Measurements from ENCODE around the gene DEGS2.

Gene DEGS2

GRCh38 chr14:100193417-100194357 lies 34.2 kb upstream of the DEGS2 start (continued):
- TF ChIP-seq ZNF692 (tag by site-specific recombination; IDR thresholded peaks at IDR 0.05) (no peak), WT1 (tag by site-specific recombination; IDR thresholded peaks at IDR 0.05) (peak; percentile 8; the same call in 1 of the 2 replicates), ZNF423 (tag by site-specific recombination; IDR thresholded peaks at IDR 0.05) (no peak), ZIC2 (tag by site-specific recombination; IDR thresholded peaks at IDR 0.05) (peak; percentile 51), ZNF785 (tag by site-specific recombination; IDR thresholded peaks at IDR 0.05) (no peak), ZNF639 (tag by site-specific recombination; IDR thresholded peaks at IDR 0.05) (no peak), ZNF112 (tag by site-specific recombination; IDR thresholded peaks at IDR 0.05) (no peak), KLF17 (tag by site-specific recombination; IDR thresholded peaks at IDR 0.05) (no peak), ZNF549 (tag by site-specific recombination; IDR thresholded peaks at IDR 0.05) (no peak), ZNF571 (tag by site-specific recombination; IDR thresholded peaks at IDR 0.05) (no peak), ZNF791 (tag by site-specific recombination; IDR thresholded peaks at IDR 0.05) (no peak), EGR2 (tag by site-specific recombination; IDR thresholded peaks at IDR 0.05; ENCODE audit: low read depth) (no peak)

- ChIA-PET CTCF (interaction anchor here (0.5 to 3.1 kb wide), 36 partner anchors 9 to 494 kb away, joined by 3 to 32 read pairs (median 4); no protein-coding TSS in a partner anchor), POLR2A (interaction anchor here (0.6 to 2.3 kb wide), 5 partner anchors 20 to 46 kb away, joined by 3 to 10 read pairs (median 3); partner anchors contain the start of gene YY1)
- H3K4me1 ChIP-seq (ENCODE audit: control insufficient read depth, insufficient read depth, low read length), result peaks cover 8% of the 10 kb centered on the region
- H3K36me3 ChIP-seq (ENCODE audit: control insufficient read depth in 2 of 2, insufficient read depth in 1 of 2, low read length in 2 of 2), result no peaks in the 10 kb centered on the region
- peak overlapping the region; percentile 38 for H3K4me3 ChIP-seq (ENCODE audit: low read depth, low read length)
- H3K27ac ChIP-seq (ENCODE audit: extremely low read depth, low read depth, low read length), result peak overlapping the region; percentile 82
- no peaks in the 10 kb centered on the region for H3K9me3 ChIP-seq (ENCODE audit: control insufficient read depth, insufficient read depth, low read depth, low read length)
- TF ChIP-seq PRDM2 (tag by site-specific recombination; IDR thresholded peaks at IDR 0.05; ENCODE audit: borderline replicate concordance) (no peak), ZBTB20 (tag by site-specific recombination; IDR thresholded peaks at IDR 0.05) (no peak), ZNF596 (tag by site-specific recombination; IDR thresholded peaks at IDR 0.05) (0 out of 2 replicates have a peak, but pooled peaks have one; percentile 11), GFI1B (tag by site-specific recombination; IDR thresholded peaks at IDR 0.05) (0 out of 2 replicates have a peak, but pooled peaks have one; percentile 26), ZNF121 (tag by site-specific recombination; IDR thresholded peaks at IDR 0.05) (peak; percentile 94), SCRT1 (tag by site-specific recombination; IDR thresholded peaks at IDR 0.05; ENCODE audit: borderline replicate concordance) (no peak), REST (tag by site-specific recombination; IDR thresholded peaks at IDR 0.05) (0 out of 2 replicates have a peak, but pooled peaks have one; percentile 43), ZNF423 (tag by site-specific recombination; IDR thresholded peaks at IDR 0.05) (peak; percentile 95), ZNF571 (tag by site-specific recombination; IDR thresholded peaks at IDR 0.05) (no peak), ZBTB21 (tag by site-specific recombination; IDR thresholded peaks at IDR 0.05) (no peak)
Observed at GRCh38 chr14:100192672-100193416, 33.4 kb upstream of the DEGS2 start.

Measured in HEK293 (cell line).